Parathyroid adenoma (tissue), 2 donors: ENCODE measurements around the gene TGM2.

Source experiments
- H2AFZ ChIP-seq: fragments of 300-600 bp; sonication (generic); one replicate; pipeline ENCODE4 v1.7.0; 2017; ENCODE audit warnings: antibody characterized with exemption, mild to moderate bottlenecking
- H3K27ac ChIP-seq: fragments of 300-600 bp; sonication (generic); one replicate; pipeline ENCODE4 v1.7.0; 2017
- H3K27me3 ChIP-seq: fragments of 300-600 bp; sonication (generic); one replicate; pipeline ENCODE4 v1.7.0; 2017; ENCODE audit warnings: low read length; ENCODE audit not compliant: control insufficient read depth, insufficient read depth
- H3K36me3 ChIP-seq: fragments of 300-600 bp; sonication (generic); one replicate; pipeline ENCODE4 v1.7.0; 2017; ENCODE audit warnings: low read length; ENCODE audit not compliant: control insufficient read depth, insufficient read depth
- H3K4me1 ChIP-seq: fragments of 300-600 bp; sonication (generic); one replicate; pipeline ENCODE4 v1.7.0; 2017; ENCODE audit warnings: control low read depth
- H3K4me2 ChIP-seq: fragments of 300-600 bp; sonication (generic); one replicate; pipeline ENCODE4 v1.7.0; 2017; ENCODE audit warnings: low read length
- H3K4me3 ChIP-seq: fragments of 300-600 bp; sonication (generic); one replicate; pipeline ENCODE4 v1.7.0; 2017; ENCODE audit warnings: low read depth, low read length
- H3K79me2 ChIP-seq: fragments of 300-600 bp; sonication (generic); one replicate; pipeline ENCODE4 v1.7.0; 2017; ENCODE audit warnings: control low read depth
- H3K9ac ChIP-seq: fragments of 300-600 bp; sonication (generic); one replicate; pipeline ENCODE4 v1.7.0; 2017; ENCODE audit warnings: mild to moderate bottlenecking
- H3K9me3 ChIP-seq: fragments of 300-600 bp; sonication (generic); one replicate; pipeline ENCODE4 v1.7.0; 2017; ENCODE audit warnings: low read length; ENCODE audit not compliant: control insufficient read depth
- CTCF ChIP-seq: fragments of 300-600 bp; sonication (generic); IDR thresholded peaks from one replicate; pipeline ENCODE4 v1.7.0; 2017; ENCODE audit warnings: antibody characterized with exemption, mild to moderate bottlenecking
- donor health status: primary hyperparathyroidism.

Gene TGM2

GRCh38 chr20:38200646-38201045 lies 35.6 kb upstream of the TGM2 start:
- H3K36me3 ChIP-seq, result no peaks in the 10 kb centered on the region
- H3K4me3 ChIP-seq, result no peak overlapping the region
- no peaks in the 10 kb centered on the region for H3K9me3 ChIP-seq
- no peak overlapping the region for H3K9ac ChIP-seq
- H2AFZ ChIP-seq, result no peak overlapping the region
- no peak overlapping the region for H3K4me2 ChIP-seq
- TF ChIP-seq CTCF, result no peak
- no peaks in the 10 kb centered on the region for H3K4me1 ChIP-seq
- H3K27me3 ChIP-seq, result no peaks in the 10 kb centered on the region
- H3K27ac ChIP-seq, result no peak overlapping the region
- H3K79me2 ChIP-seq, result no peaks in the 10 kb centered on the region

- Histone ChIP-seq H3K27me3 (no peaks in the 10 kb centered on the region), H3K79me2 (no peaks in the 10 kb centered on the region), H3K9me3 (no peaks in the 10 kb centered on the region), H3K36me3 (no peaks in the 10 kb centered on the region), H3K9ac (no peak overlapping the region), H3K4me3 (no peak overlapping the region), H2AFZ (no peak overlapping the region), H3K27ac (no peak overlapping the region), H3K4me1 (peaks cover 3% of the 10 kb centered on the region), H3K4me2 (no peak overlapping the region)
- TF ChIP-seq CTCF, result no peak
Measured at GRCh38 chr20:38199501-38200390, 34.7 kb upstream of the TGM2 start.

GRCh38 chr20:38198238-38198861 lies 33.3 kb upstream of the TGM2 start:
- no peaks in the 10 kb centered on the region for H3K79me2 ChIP-seq
- no peaks in the 10 kb centered on the region for H3K36me3 ChIP-seq
- H3K4me1 ChIP-seq, result peaks cover 3% of the 10 kb centered on the region
- TF ChIP-seq CTCF, result no peak
- no peak overlapping the region for H2AFZ ChIP-seq
- no peak overlapping the region for H3K27ac ChIP-seq
- H3K9me3 ChIP-seq, result no peaks in the 10 kb centered on the region
- no peaks in the 10 kb centered on the region for H3K27me3 ChIP-seq
- no peak overlapping the region for H3K4me3 ChIP-seq
- no peak overlapping the region for H3K4me2 ChIP-seq
- H3K9ac ChIP-seq, result no peak overlapping the region

- Histone ChIP-seq H3K4me2 (no peak overlapping the region), H3K36me3 (no peaks in the 10 kb centered on the region), H3K27me3 (no peaks in the 10 kb centered on the region), H3K4me3 (no peak overlapping the region), H2AFZ (no peak overlapping the region), H3K4me1 (peaks cover 3% of the 10 kb centered on the region), H3K79me2 (no peaks in the 10 kb centered on the region), H3K9me3 (no peaks in the 10 kb centered on the region), H3K9ac (no peak overlapping the region), H3K27ac (no peak overlapping the region)
- TF ChIP-seq CTCF, result no peak
Measured at GRCh38 chr20:38197619-38198018, 32.5 kb upstream of the TGM2 start.
